Caki2 (cell line): ENCODE data around the gene LIMK1. TPM values are rescaled to one million over a fixed set of nuclear protein-coding genes. Genes with fewer than 3 reads are reported as not detected.

Experiments
- DNase-seq: peaks from one replicate; pipeline ENCODE4 v3.0.0-alpha.2; 2015; ENCODE audit warnings: low read depth
- in situ Hi-C: cut with HindIII; loops from 2 replicates; pipeline ENCODE4 v1.10.0; 2016; ENCODE audit warnings: low sequenced_read_pairs, low pct_unique_long_range_greater_than_20kb, mixed read lengths
- total RNA-seq: library from RNA; depleted of rRNA; stranded (reverse); fragments of >200 nt; shearing (Covaris generic); gene quantifications from 2 replicates; pipeline ENCODE4 v1.2.3, GENCODE V29; 2014; ENCODE audit warnings: low replicate concordance

LIMK1 gene
- total RNA-seq, 1 experiment from 2014 or later, result 50.7 TPM

GRCh38 chr7:74051629-74052410 lies 31.8 kb upstream of the LIMK1 start:
- DNase-seq, result no peak
- in situ Hi-C loops, result no loop called here

- in situ Hi-C loops, result no loop called here
- DNase-seq, result no peak
Observed at GRCh38 chr7:74052628-74053027, 31.0 kb upstream of the LIMK1 start.

- in situ Hi-C loops, result no loop called here
- no peak for DNase-seq
Observed at GRCh38 chr7:74053589-74054186, 29.9 kb upstream of the LIMK1 start.

- in situ Hi-C loops, result no loop called here
- no peak for DNase-seq
Observed at GRCh38 chr7:74056096-74056915, 27.3 kb upstream of the LIMK1 start.

- in situ Hi-C loops, result no loop called here
- DNase-seq, result no peak
Observed at GRCh38 chr7:74057216-74057925, 26.2 kb upstream of the LIMK1 start.

GRCh38 chr7:74057987-74058386 lies 25.6 kb upstream of the LIMK1 start:
- no peak for DNase-seq
- in situ Hi-C loops, result no loop called here

- no peak for DNase-seq
- in situ Hi-C loops, result no loop called here
Observed at GRCh38 chr7:74058486-74058885, 25.1 kb upstream of the LIMK1 start.

- in situ Hi-C loops, result no loop called here
- DNase-seq, result no peak
Observed at GRCh38 chr7:74059037-74059436, 24.6 kb upstream of the LIMK1 start.

- DNase-seq, result peak; percentile 31
- in situ Hi-C loops, result no loop called here
Observed at GRCh38 chr7:74059681-74060588, 23.7 kb upstream of the LIMK1 start.

GRCh38 chr7:74061840-74062539 lies 21.6 kb upstream of the LIMK1 start:
- peak; percentile 58 for DNase-seq
- in situ Hi-C loops, result no loop called here

- no peak for DNase-seq
- in situ Hi-C loops, result no loop called here
Observed at GRCh38 chr7:74063223-74063641, 20.4 kb upstream of the LIMK1 start.

GRCh38 chr7:74063646-74064045 lies 20.0 kb upstream of the LIMK1 start:
- no peak for DNase-seq
- in situ Hi-C loops, result no loop called here

GRCh38 chr7:74064696-74065095 lies 18.9 kb upstream of the LIMK1 start:
- in situ Hi-C loops, result no loop called here
- no peak for DNase-seq

GRCh38 chr7:74066626-74067025 lies 17.0 kb upstream of the LIMK1 start:
- in situ Hi-C loops, result no loop called here
- no peak for DNase-seq

GRCh38 chr7:74068378-74069085 lies 15.1 kb upstream of the LIMK1 start:
- DNase-seq, result no peak
- in situ Hi-C loops, result no loop called here

GRCh38 chr7:74069086-74069541 lies 14.5 kb upstream of the LIMK1 start:
- in situ Hi-C loops, result no loop called here

More at GRCh38 chr7:74069086-74069541, 14.5 kb upstream of the LIMK1 start:
- no peak for DNase-seq
